Osteoblast (primary cell): ENCODE results near the gene NLN. TPM values are rescaled to one million over a fixed set of nuclear protein-coding genes. Genes with fewer than 3 reads are reported as not detected.

Experiments
- DNase-seq: peaks from one replicate; pipeline ENCODE4 v3.0.0; 2011; ENCODE audit warnings: low spot score, mixed read lengths; ENCODE audit not compliant: insufficient read length; ENCODE audit errors: missing footprints
- H2AFZ ChIP-seq: 2 replicates; pipeline ENCODE4 v1.6.0; 2011; ENCODE audit warnings: mild to moderate bottlenecking, low read length
- H3K27ac ChIP-seq: 2 replicates; pipeline ENCODE4 v1.5.1; 2011; ENCODE audit warnings: mild to moderate bottlenecking, low read depth, low read length, moderate library complexity
- H3K27me3 ChIP-seq: 2 replicates; pipeline ENCODE4 v1.6.0; 2012; ENCODE audit warnings: mild to moderate bottlenecking, control low read depth, inconsistent platforms, low read length, moderate library complexity; ENCODE audit not compliant: insufficient read depth
- H3K36me3 ChIP-seq: 2 replicates; pipeline ENCODE4 v1.5.1; 2011; ENCODE audit warnings: mild to moderate bottlenecking, low read length, control low read depth, moderate library complexity; ENCODE audit not compliant: insufficient read depth
- H3K4me1 ChIP-seq: 2 replicates; pipeline ENCODE4 v1.5.1; 2011; ENCODE audit warnings: mild to moderate bottlenecking, low read length, control low read depth, moderate library complexity; ENCODE audit not compliant: insufficient read depth
- H3K4me2 ChIP-seq: 2 replicates; pipeline ENCODE4 v1.6.0; 2011; ENCODE audit warnings: mild to moderate bottlenecking, low read length; ENCODE audit not compliant: insufficient read depth
- H3K4me3 ChIP-seq: fragments of 200-600 bp; sonication (generic); 3 replicates; pipeline ENCODE4 v1.5.1; 2012; ENCODE audit warnings: mild to moderate bottlenecking, low read length, inconsistent platforms; ENCODE audit not compliant: insufficient read depth
- H3K79me2 ChIP-seq: 2 replicates; pipeline ENCODE4 v1.6.0; 2012; ENCODE audit warnings: mild to moderate bottlenecking, low read length, control low read depth, inconsistent platforms; ENCODE audit not compliant: insufficient read depth
- H3K9me3 ChIP-seq: 2 replicates; pipeline ENCODE4 v1.5.1; 2011; ENCODE audit warnings: low read depth, low read length, control low read depth
- H4K20me1 ChIP-seq: 2 replicates; pipeline ENCODE4 v1.6.0; 2012; ENCODE audit warnings: mild to moderate bottlenecking, low read length, control low read depth; ENCODE audit not compliant: insufficient read depth
- total RNA-seq: library from RNA; depleted of rRNA; stranded (reverse); fragments of >200 nt; gene quantifications from 2 replicates; pipeline ENCODE4 v1.2.3, GENCODE V29; 2012
- TF ChIP-seq, protein P1 (sequence below): IDR thresholded peaks from 2 replicates; pipeline ENCODE4 v1.5.1; 2011; ENCODE audit warnings: mild to moderate bottlenecking, low read depth, low read length, moderate library complexity; ENCODE audit errors: extremely low read depth

The NLN gene
- total RNA-seq, 1 donor = 35.5 TPM

DNA sequence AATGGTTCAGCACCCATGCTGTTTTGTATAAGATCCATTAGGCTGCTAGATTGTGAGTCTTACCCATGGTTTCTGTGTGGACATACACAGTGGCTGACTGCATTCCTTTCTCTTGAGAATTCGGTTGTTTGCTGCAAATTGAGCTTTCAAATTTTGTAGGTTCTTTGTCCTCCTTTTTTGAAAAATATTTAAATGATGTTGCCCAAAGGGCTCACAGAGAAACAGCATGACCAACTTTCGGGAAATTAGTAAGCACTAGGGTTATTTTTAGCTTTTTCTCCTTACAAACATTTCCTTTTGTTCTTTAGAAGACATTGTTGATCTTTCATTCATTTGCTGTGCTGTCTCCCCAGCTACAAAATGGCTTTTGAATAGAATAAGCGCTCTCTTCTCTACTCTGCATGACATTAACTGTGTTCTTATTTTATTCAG, 79.4 kb downstream of the NLN start:
- Histone ChIP-seq H3K4me3 (peak overlapping the region; percentile 13), H3K9me3 (peaks cover 2% of the 10 kb centered on the region), H4K20me1 (no peaks in the 10 kb centered on the region), H3K4me2 (peak overlapping the region; percentile 37), H3K79me2 (peaks cover 6% of the 10 kb centered on the region), H3K27me3 (no peaks in the 10 kb centered on the region), H3K4me1 (peaks cover 23% of the 10 kb centered on the region), H3K36me3 (peaks cover 7% of the 10 kb centered on the region), H3K27ac (peak overlapping the region; percentile 53), H2AFZ (no peak overlapping the region)
- TF ChIP-seq, protein P1, sequence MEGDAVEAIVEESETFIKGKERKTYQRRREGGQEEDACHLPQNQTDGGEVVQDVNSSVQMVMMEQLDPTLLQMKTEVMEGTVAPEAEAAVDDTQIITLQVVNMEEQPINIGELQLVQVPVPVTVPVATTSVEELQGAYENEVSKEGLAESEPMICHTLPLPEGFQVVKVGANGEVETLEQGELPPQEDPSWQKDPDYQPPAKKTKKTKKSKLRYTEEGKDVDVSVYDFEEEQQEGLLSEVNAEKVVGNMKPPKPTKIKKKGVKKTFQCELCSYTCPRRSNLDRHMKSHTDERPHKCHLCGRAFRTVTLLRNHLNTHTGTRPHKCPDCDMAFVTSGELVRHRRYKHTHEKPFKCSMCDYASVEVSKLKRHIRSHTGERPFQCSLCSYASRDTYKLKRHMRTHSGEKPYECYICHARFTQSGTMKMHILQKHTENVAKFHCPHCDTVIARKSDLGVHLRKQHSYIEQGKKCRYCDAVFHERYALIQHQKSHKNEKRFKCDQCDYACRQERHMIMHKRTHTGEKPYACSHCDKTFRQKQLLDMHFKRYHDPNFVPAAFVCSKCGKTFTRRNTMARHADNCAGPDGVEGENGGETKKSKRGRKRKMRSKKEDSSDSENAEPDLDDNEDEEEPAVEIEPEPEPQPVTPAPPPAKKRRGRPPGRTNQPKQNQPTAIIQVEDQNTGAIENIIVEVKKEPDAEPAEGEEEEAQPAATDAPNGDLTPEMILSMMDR = no peak
- DNase-seq = peak; percentile 76

DNA sequence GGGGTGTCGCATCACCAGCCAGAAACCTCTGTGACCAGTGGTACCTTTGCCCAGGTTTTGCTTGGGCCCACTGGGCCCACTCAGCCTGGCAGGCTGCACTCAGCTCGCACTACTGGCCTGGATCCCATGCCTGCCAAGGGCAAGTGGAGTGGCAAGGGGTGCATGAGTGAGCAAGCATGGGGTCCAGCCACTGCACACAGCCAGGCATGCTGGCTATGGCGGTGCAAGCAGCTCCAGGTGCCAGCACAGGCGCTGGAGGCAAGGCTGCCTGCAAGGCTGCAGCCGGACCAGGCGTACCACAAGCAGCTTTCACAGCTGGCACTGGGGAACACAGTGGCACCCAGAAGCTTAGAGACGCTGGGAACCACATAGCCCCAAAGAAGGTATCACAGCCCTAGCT, 80.1 kb downstream of the NLN start:
- Histone ChIP-seq H3K4me3 (no peak overlapping the region), H3K9me3 (peaks cover 2% of the 10 kb centered on the region), H3K27me3 (no peaks in the 10 kb centered on the region), H3K36me3 (peaks cover 7% of the 10 kb centered on the region), H3K4me2 (no peak overlapping the region), H3K27ac (peak overlapping the region; percentile 53), H4K20me1 (no peaks in the 10 kb centered on the region), H2AFZ (no peak overlapping the region), H3K4me1 (peaks cover 20% of the 10 kb centered on the region), H3K79me2 (peaks cover 6% of the 10 kb centered on the region)
- TF ChIP-seq, protein P1 = no peak
- DNase-seq = no peak

DNA sequence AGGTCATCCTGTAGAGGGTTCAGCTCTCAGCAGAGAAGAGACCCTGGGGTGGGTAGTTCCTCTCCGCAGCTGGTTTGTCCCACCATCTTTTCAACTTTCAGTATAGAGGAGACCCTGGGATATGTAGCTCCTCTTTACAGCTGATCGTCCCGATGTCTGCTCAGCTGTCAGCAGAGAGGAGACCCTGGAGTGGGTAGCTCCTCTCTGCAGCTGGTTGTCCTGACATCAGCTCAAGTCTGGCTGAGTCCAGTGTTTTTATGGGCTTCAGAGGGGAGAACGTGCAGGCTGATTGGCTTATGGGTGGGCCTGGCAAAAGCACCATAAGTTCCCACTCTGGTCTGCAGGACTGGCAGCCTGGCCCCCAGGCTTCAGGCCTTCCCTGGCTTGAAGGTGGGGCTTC, 80.8 kb downstream of the NLN start:
- H3K79me2 ChIP-seq = peaks cover 6% of the 10 kb centered on the region
- DNase-seq = no peak
- H3K9me3 ChIP-seq = peaks cover 2% of the 10 kb centered on the region
- H3K4me2 ChIP-seq = no peak overlapping the region
- TF ChIP-seq, protein P1 = no peak
- H3K4me3 ChIP-seq = no peak overlapping the region
- H3K4me1 ChIP-seq = peaks cover 24% of the 10 kb centered on the region
- H2AFZ ChIP-seq = no peak overlapping the region
- no peaks in the 10 kb centered on the region for H4K20me1 ChIP-seq
- peaks cover 7% of the 10 kb centered on the region for H3K36me3 ChIP-seq
- no peak overlapping the region for H3K27ac ChIP-seq
- H3K27me3 ChIP-seq = no peaks in the 10 kb centered on the region

DNA sequence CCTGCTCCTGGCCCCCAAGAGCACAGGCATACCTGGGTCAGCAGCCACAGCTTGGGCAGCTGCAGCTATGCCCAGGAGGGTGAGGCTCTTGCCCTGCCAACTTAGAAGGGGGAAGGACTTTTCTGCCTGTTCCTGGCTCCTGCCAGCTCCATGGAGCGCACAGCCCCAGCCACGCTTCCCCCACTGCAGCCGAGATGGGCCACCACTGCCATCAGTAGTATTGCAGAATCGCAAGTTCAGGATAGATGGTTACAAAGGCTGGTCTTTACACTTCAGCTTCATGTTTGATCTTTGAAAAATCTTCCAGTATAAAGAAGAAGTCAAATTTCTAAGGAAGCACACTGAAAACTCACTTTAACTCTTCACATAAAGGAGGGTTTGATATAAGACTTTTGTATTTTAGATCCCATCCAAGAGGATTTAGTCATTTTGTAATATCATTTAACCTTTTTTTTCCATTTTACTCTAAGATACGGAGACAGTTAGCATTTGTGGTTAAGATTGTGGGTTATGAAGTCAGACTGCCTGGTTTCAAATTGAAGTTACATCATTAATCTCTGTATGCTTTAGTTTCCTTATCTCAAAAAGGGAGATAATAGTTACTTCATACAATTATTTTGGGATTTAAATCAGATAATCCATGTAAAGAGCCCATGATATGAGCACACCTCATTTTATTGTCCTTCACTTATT, 81.8 kb downstream of the NLN start:
- DNase-seq = peak; percentile 23
- Histone ChIP-seq H3K4me1 (peaks cover 34% of the 10 kb centered on the region), H3K27me3 (no peaks in the 10 kb centered on the region), H3K36me3 (peaks cover 4% of the 10 kb centered on the region), H3K79me2 (peaks cover 6% of the 10 kb centered on the region), H3K4me2 (no peak overlapping the region), H3K27ac (peak overlapping the region; percentile 42), H3K9me3 (peaks cover 2% of the 10 kb centered on the region), H3K4me3 (no peak overlapping the region), H2AFZ (no peak overlapping the region), H4K20me1 (no peaks in the 10 kb centered on the region)
- TF ChIP-seq, protein P1 = no peak
